Stimulated activated naive B cell treated with anti-CD40 and anti-IgM and Interleukin-4, amounts not matched to agents 10 μg/mL and 1 μg/mL and 100 μg/mL, for 72 hours (primary cell): ENCODE data around the gene HMX1.

Experiments used
- ATAC-seq, 2 donors: fragments of 150-1000 bp; cut with Tn5 transposase; replicated peaks; 2 replicates each; pipeline ENCODE4 v1.10.0; 2021; ENCODE audit warnings: moderate library complexity in 1 of 2
- DNase-seq: peaks from one replicate; pipeline ENCODE4 v3.0.0; 2021
- H3K27ac Mint-ChIP-seq: one replicate; pipeline ENCODE4 v1.8.0; 2022; ENCODE audit warnings: mild to moderate bottlenecking, mixed read lengths
- H3K27me3 Mint-ChIP-seq, 2 donors: one replicate each; pipeline ENCODE4 v1.8.0; 2022; ENCODE audit warnings: mixed read lengths in 2 of 2
- H3K36me3 Mint-ChIP-seq, 2 donors: one replicate each; pipeline ENCODE4 v1.8.0; 2022; ENCODE audit warnings: mixed read lengths in 2 of 2, mild to moderate bottlenecking in 1 of 2
- H3K4me1 Mint-ChIP-seq, 2 donors: one replicate each; pipeline ENCODE4 v1.8.0; 2022; ENCODE audit warnings: mixed read lengths in 2 of 2, mild to moderate bottlenecking in 1 of 2
- H3K4me3 Mint-ChIP-seq, 2 donors: one replicate each; pipeline ENCODE4 v1.8.0; 2022; ENCODE audit warnings: mild to moderate bottlenecking in 2 of 2, mixed read lengths in 2 of 2, moderate library complexity in 1 of 2
- H3K9me3 Mint-ChIP-seq, 2 donors: one replicate each; pipeline ENCODE4 v1.8.0; 2022; ENCODE audit warnings: mixed read lengths in 2 of 2, mild to moderate bottlenecking in 1 of 2

The HMX1 gene

DNA sequence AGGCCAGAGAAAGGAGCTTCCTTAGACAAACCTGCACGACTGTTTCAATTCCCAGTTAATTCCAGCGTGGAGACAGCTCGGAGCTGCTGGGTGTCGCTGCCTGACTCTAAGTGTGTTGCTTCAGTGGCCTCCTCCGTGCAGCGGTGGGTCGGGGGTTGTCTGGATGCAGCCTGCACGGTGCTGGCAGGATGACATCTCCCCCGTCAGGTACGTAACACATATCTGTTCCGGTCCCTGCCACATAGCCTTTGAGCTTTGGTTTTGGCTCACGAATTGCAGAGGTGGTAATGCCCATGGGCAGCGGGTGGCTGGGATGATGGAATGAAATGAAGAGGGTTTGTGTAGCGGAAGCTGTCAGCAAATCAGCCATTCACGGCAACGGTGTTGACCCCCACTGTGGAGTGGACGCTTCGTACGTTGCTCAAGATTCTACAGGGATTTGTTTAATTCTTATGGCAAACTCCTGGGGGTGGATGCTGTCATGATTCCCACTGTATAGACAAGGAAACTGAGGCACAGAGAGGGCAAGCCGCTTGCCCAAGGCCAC is 33.7 kb upstream of the HMX1 start:
- Mint-ChIP-seq H3K36me3 (no peaks in the 10 kb centered on the region), H3K9me3 (peaks cover 12 to 13% of the 10 kb centered on the region in 2 donors), H3K4me1 (no peaks in the 10 kb centered on the region), H3K4me3 (no peak overlapping the region), H3K27me3 (no peaks in the 10 kb centered on the region), H3K27ac (no peak overlapping the region)
- no peak for DNase-seq
- ATAC-seq = no peak

DNA sequence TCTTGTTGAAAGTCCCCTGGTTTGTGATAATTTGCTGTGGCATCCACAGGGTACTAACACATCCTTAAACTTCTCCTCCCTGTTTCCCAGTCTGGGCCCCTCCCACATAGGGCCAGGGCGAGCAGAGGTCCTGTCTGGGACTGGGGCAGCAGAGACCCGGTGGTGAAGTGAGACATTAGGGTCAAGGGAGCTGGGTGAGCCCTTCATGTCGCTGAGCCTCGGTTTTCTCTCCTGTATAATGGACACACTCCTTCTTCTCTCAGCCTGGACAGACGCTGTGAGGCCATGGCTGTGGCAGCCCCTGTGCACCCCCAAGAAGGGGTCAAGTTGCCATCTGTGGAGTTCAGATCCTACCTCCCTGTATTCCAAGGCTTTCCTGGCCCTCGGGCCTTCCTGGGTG is 33.0 kb upstream of the HMX1 start:
- peaks cover 13 to 15% of the 10 kb centered on the region in 2 donors for H3K9me3 Mint-ChIP-seq
- ATAC-seq (no peak), DNase-seq (no peak)
- H3K27me3 Mint-ChIP-seq = no peaks in the 10 kb centered on the region
- no peaks in the 10 kb centered on the region for H3K36me3 Mint-ChIP-seq
- no peak overlapping the region for H3K27ac Mint-ChIP-seq
- H3K4me1 Mint-ChIP-seq = no peaks in the 10 kb centered on the region
- H3K4me3 Mint-ChIP-seq = no peak overlapping the region

DNA sequence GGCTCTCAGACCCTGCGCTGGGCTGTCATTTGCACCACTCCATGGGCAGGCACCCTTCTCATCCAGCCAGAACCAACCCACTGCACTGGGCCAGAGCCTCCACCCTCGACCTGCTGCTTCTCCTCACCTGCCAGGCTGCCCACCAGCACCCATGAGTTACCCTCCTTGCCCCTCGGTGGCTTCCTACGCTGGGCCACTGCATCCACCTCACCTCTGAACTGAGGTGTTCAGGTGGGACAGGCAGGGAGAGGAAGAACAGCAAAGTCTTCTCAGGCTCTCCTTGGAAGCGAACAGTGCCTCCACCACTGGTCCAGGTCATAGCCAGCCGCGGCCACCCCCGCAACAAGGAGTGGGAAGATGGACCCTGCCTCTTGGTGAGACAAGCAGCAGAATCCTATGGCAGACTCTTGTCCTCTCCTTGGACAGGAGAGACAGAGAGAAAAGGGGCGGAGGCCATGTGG is 32.4 kb upstream of the HMX1 start:
- ATAC-seq = no peak
- Mint-ChIP-seq H3K4me3 (no peak overlapping the region), H3K4me1 (no peaks in the 10 kb centered on the region), H3K9me3 (peaks cover 13 to 15% of the 10 kb centered on the region in 2 donors), H3K27me3 (no peaks in the 10 kb centered on the region), H3K27ac (no peak overlapping the region), H3K36me3 (no peaks in the 10 kb centered on the region)
- no peak for DNase-seq

DNA sequence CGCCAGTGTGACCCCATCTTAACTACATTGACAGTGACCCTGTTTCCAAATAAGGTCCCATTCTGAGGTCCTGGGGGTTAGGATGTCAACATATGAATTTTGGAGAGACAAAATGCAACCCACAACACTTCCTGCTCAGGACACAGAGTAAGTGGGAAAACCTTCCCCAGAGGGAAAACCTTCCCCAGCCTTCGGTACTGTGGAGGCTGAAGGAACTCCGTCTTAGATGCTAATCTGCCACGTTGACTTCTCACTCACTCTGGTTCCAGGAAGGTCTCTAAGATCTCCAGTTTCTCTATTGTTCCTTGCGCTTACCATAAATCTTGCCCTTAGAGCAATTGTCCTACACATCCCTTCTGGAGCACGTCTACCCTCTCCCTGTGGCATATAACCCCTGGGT is 29.7 kb upstream of the HMX1 start:
- ATAC-seq (no peak), DNase-seq (no peak)
- no peaks in the 10 kb centered on the region for H3K36me3 Mint-ChIP-seq
- H3K4me3 Mint-ChIP-seq = no peak overlapping the region
- no peak overlapping the region for H3K27ac Mint-ChIP-seq
- no peaks in the 10 kb centered on the region for H3K4me1 Mint-ChIP-seq
- H3K9me3 Mint-ChIP-seq = peaks cover 13 to 16% of the 10 kb centered on the region in 2 donors
- peaks cover 16 to 21% of the 10 kb centered on the region in 2 donors for H3K27me3 Mint-ChIP-seq

DNA sequence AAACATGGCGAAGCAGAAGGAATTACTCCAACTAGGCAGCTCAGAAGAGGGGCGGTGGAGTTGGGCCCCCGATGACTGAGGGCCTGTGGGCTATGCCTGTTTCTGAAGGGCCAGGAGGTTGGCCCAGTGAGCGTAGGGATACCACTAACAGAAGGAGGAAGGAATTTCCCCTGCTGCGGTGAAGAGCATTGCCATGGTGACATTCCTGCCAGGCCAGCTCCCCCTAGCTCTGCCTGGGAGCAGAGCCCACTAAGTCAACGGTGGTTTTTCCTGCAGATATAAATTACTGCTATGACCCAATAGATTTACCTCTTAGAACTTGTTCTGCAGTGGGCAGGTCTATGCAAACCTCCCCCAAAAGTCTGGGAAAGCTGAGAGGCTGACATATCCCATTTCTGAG is 28.9 kb upstream of the HMX1 start:
- ATAC-seq = no peak
- no peaks in the 10 kb centered on the region for H3K36me3 Mint-ChIP-seq
- peaks cover 13 to 16% of the 10 kb centered on the region in 2 donors for H3K9me3 Mint-ChIP-seq
- no peak overlapping the region for H3K27ac Mint-ChIP-seq
- H3K4me3 Mint-ChIP-seq = no peak overlapping the region
- H3K27me3 Mint-ChIP-seq = peaks cover 18 to 29% of the 10 kb centered on the region in 2 donors
- DNase-seq = no peak
- H3K4me1 Mint-ChIP-seq = no peaks in the 10 kb centered on the region

GRCh38 chr4:8898419-8898818 is 26.8 kb upstream of the HMX1 start:
- ATAC-seq (no peak), DNase-seq (no peak)
- H3K9me3 Mint-ChIP-seq = peaks cover 13 to 16% of the 10 kb centered on the region in 2 donors
- no peaks in the 10 kb centered on the region for H3K36me3 Mint-ChIP-seq
- no peak overlapping the region for H3K4me3 Mint-ChIP-seq
- no peak overlapping the region for H3K27ac Mint-ChIP-seq
- H3K4me1 Mint-ChIP-seq = peaks cover 2 to 7% of the 10 kb centered on the region in 2 donors
- H3K27me3 Mint-ChIP-seq = peaks cover 30 to 48% of the 10 kb centered on the region in 2 donors

DNA sequence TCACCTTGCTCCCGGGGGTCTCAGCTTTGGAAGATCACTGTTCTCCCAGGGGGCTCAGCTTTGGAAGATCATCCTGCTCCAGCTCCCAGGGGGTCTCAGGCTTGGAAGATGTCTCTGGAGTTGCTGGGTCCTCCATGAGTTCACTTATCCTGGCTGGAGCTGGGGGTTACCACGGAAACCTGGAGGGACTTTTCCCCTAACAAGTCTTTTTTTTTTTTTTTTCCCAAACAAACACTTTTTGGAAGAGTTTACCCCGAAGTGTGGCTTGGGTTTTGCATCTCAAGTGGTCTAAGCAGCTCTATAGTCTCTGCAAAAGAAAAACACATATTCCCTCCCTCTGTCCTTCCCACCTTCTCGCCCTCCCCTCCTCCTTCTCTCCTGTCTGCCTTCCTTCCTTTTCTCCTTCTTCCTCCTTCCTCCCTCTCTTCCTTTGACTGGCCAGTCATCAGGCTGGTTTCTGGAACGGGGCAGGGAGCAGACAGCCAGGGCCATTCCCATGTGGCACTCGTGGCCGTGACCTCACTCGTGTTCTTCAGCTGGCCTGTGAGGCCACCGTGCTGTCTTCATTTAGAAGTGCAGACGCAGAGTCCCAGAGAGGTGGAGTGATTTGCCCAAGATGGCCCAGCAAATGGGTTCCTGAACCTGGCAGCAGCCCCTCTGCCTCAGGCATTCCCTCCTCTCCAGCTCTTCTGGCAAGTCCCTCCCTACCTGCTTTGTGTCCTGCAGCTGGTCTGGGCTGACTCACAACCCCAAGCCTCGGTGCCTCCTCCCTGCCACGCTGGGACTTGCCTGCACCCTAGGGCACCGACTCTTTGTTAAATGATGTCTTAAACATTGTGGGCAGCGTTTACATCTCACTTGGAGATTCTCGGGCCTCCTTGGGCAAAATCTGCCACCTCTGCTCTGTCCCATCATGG is 25.9 kb upstream of the HMX1 start:
- H3K27ac Mint-ChIP-seq = no peak overlapping the region
- peaks cover 2 to 7% of the 10 kb centered on the region in 2 donors for H3K4me1 Mint-ChIP-seq
- H3K27me3 Mint-ChIP-seq = peaks cover 39 to 57% of the 10 kb centered on the region in 2 donors
- H3K9me3 Mint-ChIP-seq = peaks cover 9 to 15% of the 10 kb centered on the region in 2 donors
- H3K4me3 Mint-ChIP-seq = no peak overlapping the region
- DNase-seq (no peak), ATAC-seq (no peak)
- no peaks in the 10 kb centered on the region for H3K36me3 Mint-ChIP-seq

- H3K4me3 Mint-ChIP-seq = no peak overlapping the region
- H3K9me3 Mint-ChIP-seq = peaks cover 5 to 10% of the 10 kb centered on the region in 2 donors
- H3K27me3 Mint-ChIP-seq = peaks cover 44 to 65% of the 10 kb centered on the region in 2 donors
- H3K27ac Mint-ChIP-seq = no peak overlapping the region
- no peaks in the 10 kb centered on the region for H3K36me3 Mint-ChIP-seq
- H3K4me1 Mint-ChIP-seq = peaks cover 2 to 7% of the 10 kb centered on the region in 2 donors
- no peak for DNase-seq
- ATAC-seq = no peak
Measured at GRCh38 chr4:8896506-8896905, 24.9 kb upstream of the HMX1 start.

DNA sequence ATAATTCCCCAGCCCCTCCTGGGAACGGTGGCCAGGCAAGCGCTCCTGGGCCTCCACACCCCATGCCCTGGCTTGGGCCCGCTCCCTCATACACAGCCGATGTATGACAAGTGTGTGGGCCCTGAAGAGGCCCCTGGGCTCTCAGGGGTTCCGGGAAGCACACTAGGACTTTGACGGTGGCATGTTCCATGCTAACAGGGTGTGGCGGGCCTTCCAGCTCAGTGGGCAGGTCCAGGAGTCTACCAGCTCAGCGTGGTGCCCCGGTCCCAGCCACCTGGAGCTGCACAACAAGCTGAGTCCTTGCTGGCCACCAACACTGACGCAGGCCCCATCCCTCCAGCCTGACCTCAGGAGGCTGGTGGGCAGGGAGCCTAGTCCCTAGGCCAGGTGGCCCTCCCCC is 24.4 kb upstream of the HMX1 start:
- Mint-ChIP-seq H3K27me3 (peaks cover 48 to 70% of the 10 kb centered on the region in 2 donors), H3K27ac (no peak overlapping the region), H3K36me3 (no peaks in the 10 kb centered on the region), H3K4me3 (no peak overlapping the region), H3K9me3 (peaks cover under 1 to 7% of the 10 kb centered on the region in 2 donors), H3K4me1 (peaks cover 4 to 7% of the 10 kb centered on the region in 2 donors)
- ATAC-seq (no peak), DNase-seq (no peak)

DNA sequence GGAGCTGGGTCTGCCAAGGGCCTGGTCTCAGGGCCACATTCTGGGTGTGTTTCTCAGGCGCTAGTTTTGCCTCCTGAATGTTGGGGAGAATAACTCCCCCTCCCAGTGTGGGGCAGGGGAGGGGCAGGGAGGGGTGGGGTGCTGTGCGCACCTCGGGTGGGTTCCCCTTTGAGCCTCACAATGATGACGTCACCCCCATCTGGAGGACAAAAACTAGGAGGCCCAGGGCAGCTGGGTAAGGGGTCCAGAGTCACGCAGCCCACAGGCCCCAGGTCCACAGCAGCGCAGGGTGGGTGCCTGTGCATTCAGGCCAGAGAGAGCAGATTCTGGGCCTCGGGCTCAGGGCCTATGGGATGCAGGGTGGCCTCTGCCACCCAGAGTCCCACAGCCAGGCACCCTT is 23.7 kb upstream of the HMX1 start:
- Mint-ChIP-seq H3K9me3 (peaks cover 0 to 5% of the 10 kb centered on the region in 2 donors), H3K4me3 (no peak overlapping the region), H3K4me1 (peaks cover 4 to 7% of the 10 kb centered on the region in 2 donors), H3K27ac (no peak overlapping the region), H3K27me3 (peaks cover 53 to 77% of the 10 kb centered on the region in 2 donors), H3K36me3 (no peaks in the 10 kb centered on the region)
- DNase-seq = no peak
- ATAC-seq = no peak

DNA sequence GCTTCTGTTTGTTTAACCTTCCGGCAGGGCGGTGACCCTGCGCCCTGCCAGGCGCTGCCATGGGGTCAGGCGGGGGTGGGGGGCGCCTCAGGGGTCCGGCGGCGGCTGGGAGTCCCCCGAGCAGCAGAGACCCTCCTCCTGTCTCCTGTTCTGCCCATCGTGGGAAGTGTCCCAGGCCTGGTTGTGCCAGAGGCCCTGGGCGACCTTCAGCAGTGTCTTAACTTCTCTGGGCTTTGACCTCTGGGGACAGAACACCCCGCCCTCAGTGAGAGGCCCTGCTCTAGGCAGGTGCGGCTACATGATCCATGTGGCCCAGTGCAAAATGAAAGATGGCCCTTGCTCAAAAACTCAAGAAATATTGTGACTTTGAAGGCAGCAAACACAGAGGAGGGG is 22.8 kb upstream of the HMX1 start:
- Mint-ChIP-seq H3K9me3 (peaks cover 0 to 1% of the 10 kb centered on the region in 2 donors), H3K4me3 (peak overlapping the region in 1 of 2 donors; percentile 55), H3K27me3 (peaks cover 56 to 85% of the 10 kb centered on the region in 2 donors), H3K27ac (peak overlapping the region; percentile 78), H3K4me1 (peaks cover 4 to 7% of the 10 kb centered on the region in 2 donors), H3K36me3 (no peaks in the 10 kb centered on the region)
- DNase-seq = no peak
- no peak for ATAC-seq

GRCh38 chr4:8893624-8894423 is 22.2 kb upstream of the HMX1 start:
- H3K36me3 Mint-ChIP-seq = no peaks in the 10 kb centered on the region
- DNase-seq (no peak), ATAC-seq (no peak)
- H3K27me3 Mint-ChIP-seq = peaks cover 62 to 91% of the 10 kb centered on the region in 2 donors
- peak overlapping the region; percentile 78 for H3K27ac Mint-ChIP-seq
- H3K4me1 Mint-ChIP-seq = peaks cover 4 to 7% of the 10 kb centered on the region in 2 donors
- H3K9me3 Mint-ChIP-seq = peaks cover 0 to 1% of the 10 kb centered on the region in 2 donors
- peak overlapping the region in 1 of 2 donors; percentile 17 for H3K4me3 Mint-ChIP-seq

- peaks cover 66 to 95% of the 10 kb centered on the region in 2 donors for H3K27me3 Mint-ChIP-seq
- ATAC-seq (no peak), DNase-seq (no peak)
- H3K36me3 Mint-ChIP-seq = no peaks in the 10 kb centered on the region
- peak overlapping the region; percentile 77 for H3K27ac Mint-ChIP-seq
- H3K4me1 Mint-ChIP-seq = peaks cover 4 to 7% of the 10 kb centered on the region in 2 donors
- no peak overlapping the region for H3K4me3 Mint-ChIP-seq
- H3K9me3 Mint-ChIP-seq = peaks cover 0 to 1% of the 10 kb centered on the region in 2 donors
Measured at GRCh38 chr4:8893227-8893623, 21.6 kb upstream of the HMX1 start.

DNA sequence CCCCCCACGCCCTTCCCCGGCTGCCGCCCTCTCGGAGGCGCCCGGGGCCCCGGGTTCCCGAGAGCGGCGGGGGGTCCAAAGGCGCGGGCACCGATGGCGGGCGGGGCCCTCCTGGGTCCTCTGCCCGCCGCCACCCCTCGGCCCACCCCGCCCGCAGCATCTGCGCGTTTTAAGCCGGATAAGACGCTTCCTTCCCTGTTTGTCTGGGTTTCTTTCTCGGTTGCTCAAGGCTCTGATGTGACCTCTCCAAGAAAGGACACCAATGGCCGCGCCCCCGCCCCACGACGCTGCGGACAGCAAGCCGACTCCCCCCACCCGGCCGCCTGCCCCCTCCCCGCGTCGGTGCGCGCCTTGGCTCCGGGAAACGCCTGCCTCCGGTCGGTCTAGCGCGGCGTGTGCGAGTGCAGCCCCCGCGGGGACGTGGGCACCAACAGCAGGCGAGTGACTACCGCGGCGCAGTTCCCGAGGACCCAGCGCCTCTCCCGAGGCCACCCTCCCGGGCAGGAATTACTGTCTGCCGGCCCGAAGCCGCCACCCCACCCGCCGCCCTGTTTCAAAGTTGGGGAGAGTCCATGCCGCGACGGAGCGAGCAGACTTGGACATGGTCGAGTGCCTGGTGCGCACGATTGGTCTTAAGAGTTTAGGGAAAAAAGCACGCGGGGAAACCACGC is 21.1 kb upstream of the HMX1 start:
- ATAC-seq (no peak), DNase-seq (no peak)
- Mint-ChIP-seq H3K4me3 (no peak overlapping the region), H3K27ac (no peak overlapping the region), H3K4me1 (peaks cover 4 to 7% of the 10 kb centered on the region in 2 donors), H3K9me3 (peaks cover 0 to 1% of the 10 kb centered on the region in 2 donors), H3K27me3 (peaks cover 66 to 95% of the 10 kb centered on the region in 2 donors), H3K36me3 (no peaks in the 10 kb centered on the region)
